ENCODE data around the gene MAP4.

Gene MAP4

GRCh38 chr3:47849186-47849698, 167.0 kb downstream of the MAP4 start:
- TF ChIP-seq TCF12 (IDR thresholded peaks at IDR 0.05; ENCODE audit: low read depth), result no peak
- no peak for TF ChIP-seq REST (IDR thresholded peaks at IDR 0.05; ENCODE audit: low read depth)
- TF ChIP-seq TAF1 (IDR thresholded peaks at IDR 0.05; ENCODE audit: low read depth), result no peak
- TF ChIP-seq YY1 (IDR thresholded peaks at IDR 0.05; ENCODE audit: low read depth), result no peak
- no peak for TF ChIP-seq EGR1 (IDR thresholded peaks at IDR 0.05)
- TF ChIP-seq FOXM1 (IDR thresholded peaks at IDR 0.05; ENCODE audit: borderline replicate concordance, low read depth), result no peak
- TF ChIP-seq USF1 (IDR thresholded peaks at IDR 0.05), result no peak
- TF ChIP-seq CREB1 (IDR thresholded peaks at IDR 0.05; ENCODE audit: low read depth), result no peak
- TF ChIP-seq ZBTB7A (IDR thresholded peaks at IDR 0.05; ENCODE audit: low read depth), result no peak
- no peak for TF ChIP-seq CEBPB (IDR thresholded peaks at IDR 0.05)
- no peak for TF ChIP-seq EP300 (IDR thresholded peaks at IDR 0.05; ENCODE audit: borderline replicate concordance)

GRCh38 chr3:47848599-47849117, 167.6 kb downstream of the MAP4 start:
- TF ChIP-seq EGR1 (IDR thresholded peaks at IDR 0.05), result no peak
- no peak for TF ChIP-seq TCF12 (IDR thresholded peaks at IDR 0.05; ENCODE audit: low read depth)
- no peak for TF ChIP-seq REST (IDR thresholded peaks at IDR 0.05; ENCODE audit: low read depth)
- TF ChIP-seq MAX (IDR thresholded peaks at IDR 0.05), result no peak
- no peak for TF ChIP-seq RAD21 (IDR thresholded peaks at IDR 0.05; ENCODE audit: low read depth)
- no peak for TF ChIP-seq CREB1 (IDR thresholded peaks at IDR 0.05; ENCODE audit: low read depth)

GRCh38 chr3:47847801-47848518, 168.3 kb downstream of the MAP4 start:
- TF ChIP-seq MAX (IDR thresholded peaks at IDR 0.05), result no peak
- no peak for TF ChIP-seq REST (IDR thresholded peaks at IDR 0.05; ENCODE audit: low read depth)
- no peak for TF ChIP-seq EGR1 (IDR thresholded peaks at IDR 0.05)
- no peak for TF ChIP-seq CREB1 (IDR thresholded peaks at IDR 0.05; ENCODE audit: low read depth)
- TF ChIP-seq TAF1 (IDR thresholded peaks at IDR 0.05; ENCODE audit: low read depth), result no peak
- no peak for TF ChIP-seq RAD21 (IDR thresholded peaks at IDR 0.05; ENCODE audit: low read depth)
- no peak for TF ChIP-seq ZBTB7A (IDR thresholded peaks at IDR 0.05; ENCODE audit: low read depth)
- TF ChIP-seq FOXM1 (IDR thresholded peaks at IDR 0.05; ENCODE audit: borderline replicate concordance, low read depth), result no peak
- no peak for TF ChIP-seq NFIC (IDR thresholded peaks at IDR 0.05)
- no peak for TF ChIP-seq USF1 (IDR thresholded peaks at IDR 0.05)

- TF ChIP-seq FOXM1 (IDR thresholded peaks at IDR 0.05; ENCODE audit: borderline replicate concordance, low read depth) (no peak), RAD21 (IDR thresholded peaks at IDR 0.05; ENCODE audit: low read depth) (no peak), CREB1 (IDR thresholded peaks at IDR 0.05; ENCODE audit: low read depth) (no peak), MAX (IDR thresholded peaks at IDR 0.05) (no peak)
These were observed 169.0 kb downstream of the MAP4 start for GRCh38 chr3:47847260-47847659.

Measured in Ishikawa (cell line).